ENCODE results near the gene RASGRP1. TPM values are rescaled to one million over a fixed set of nuclear protein-coding genes. Genes with fewer than 3 reads are reported as not detected.

The RASGRP1 gene
- total and polyA plus RNA-seq, 10 of the 15 experiments (the other 5 are each of a cell fraction or from before 2014, with no cell fraction given): 5.6 to 234 (median 20.9) TPM

DNA sequence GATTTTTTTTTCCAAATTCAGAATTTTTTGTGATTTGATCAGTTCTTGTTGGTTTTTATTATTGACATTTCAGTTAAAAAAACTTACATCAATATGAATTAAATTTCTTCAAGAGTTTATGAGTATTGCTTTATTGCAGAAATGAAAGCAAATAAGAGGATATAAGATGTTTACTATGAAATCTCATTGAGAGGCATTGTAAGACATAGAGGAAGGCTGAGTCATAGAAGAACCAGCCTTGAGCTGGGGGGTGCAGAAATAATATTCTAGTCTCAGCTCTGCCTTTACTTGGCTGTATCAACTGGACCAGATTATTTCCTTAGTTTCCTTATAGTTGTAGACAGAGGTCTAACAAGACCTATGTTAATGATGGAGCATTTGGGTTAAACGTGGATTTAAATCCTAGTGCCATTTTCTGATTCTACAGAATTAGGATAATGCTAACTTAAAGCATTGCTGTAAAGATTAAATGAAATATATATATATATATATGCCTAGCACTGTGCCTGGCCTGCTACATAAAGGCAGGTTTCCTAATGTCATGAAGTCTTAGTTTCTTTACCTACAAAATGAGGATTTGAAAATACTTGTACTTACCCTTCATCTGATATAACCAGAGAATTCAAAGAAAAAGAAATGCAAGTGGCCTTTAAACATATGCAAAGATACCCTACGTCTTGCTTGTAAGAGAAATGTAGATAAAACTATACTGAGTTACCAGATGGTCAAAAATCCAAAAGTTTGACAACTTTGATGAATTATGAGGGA lies 103.4 kb downstream of the RASGRP1 start:
- FAIRE-seq: peak; percentile 83
- Histone ChIP-seq H3K79me2 (ENCODE audit: control insufficient read depth, insufficient read depth, low read length) (peaks cover 75% of the 10 kb centered on the region), H3K4me3 (0 out of 2 replicates have a peak overlapping the region, but pooled peaks have one; percentile 13), H3K27ac (ENCODE audit: control insufficient read depth, insufficient read depth) (peak overlapping the region; percentile 40), H3K9ac (ENCODE audit: control insufficient read depth, insufficient read depth, low read length) (no peak overlapping the region), H3K36me3 (ENCODE audit: control insufficient read depth in 2 of 2, insufficient read depth in 2 of 2, low read length in 1 of 2) (no peaks in the 10 kb centered on the region; a peak in 1 of 4 replicates), H3K27me3 (replicated peaks in 1 of 2; ENCODE audit: control insufficient read depth in 2 of 2, insufficient read depth in 2 of 2, low read length in 1 of 2) (no peaks in the 10 kb centered on the region), H3K4me2 (ENCODE audit: control insufficient read depth, insufficient read depth) (peak overlapping the region; percentile 17), H4K20me1 (ENCODE audit: control insufficient read depth, insufficient read depth) (no peaks in the 10 kb centered on the region), H3K9me3 (replicated peaks; ENCODE audit: control insufficient read depth, insufficient read depth, low read length) (no peaks in the 10 kb centered on the region), H3K4me1 (ENCODE audit: control insufficient read depth, insufficient read depth, low read length) (peaks cover 15% of the 10 kb centered on the region; the same call in 1 of the 2 replicates), H2AFZ (ENCODE audit: control insufficient read depth, low read depth, low read length) (no peak overlapping the region)
- ChIA-PET CTCF (interaction anchor here (0.6 to 4.7 kb wide), 8 partner anchors 9 to 238 kb away, joined by 3 to 59 read pairs (median 5); no protein-coding TSS in a partner anchor), RAD21 (ENCODE audit: unreplicated experiment) (interaction anchor here (1.1 to 1.9 kb wide), 4 partner anchors 17 to 238 kb away, joined by 3 to 27 read pairs (median 6); no protein-coding TSS in a partner anchor), SMC1A (ENCODE audit: uncharacterized antibody, unreplicated experiment) (interaction anchor here (0.6 to 2.2 kb wide), 12 partner anchors 8 to 411 kb away, joined by 3 to 27 read pairs (median 4); no protein-coding TSS in a partner anchor), POLR2A (no interaction called here)
- ATAC-seq: peak; percentile 92
- 31% methylated on average over 2 of the region's 2 CpGs for WGBS (ENCODE audit: insufficient coverage, insufficient replicate concordance, low lambda C conversion rate, missing lambda C conversion rate)
- no TSS peak for BruUV-seq (replicated peaks)
- no peak for DNase-seq (ENCODE audit: low read depth, low spot score)
- in situ Hi-C loops (cut with MboI) (no loop called here), intact Hi-C loops (cut with micrococcal nuclease; ENCODE audit: unreplicated experiment) (no loop called here)
- TF ChIP-seq POLR2AphosphoS5 (IDR thresholded peaks at IDR 0.05; ENCODE audit: low read length) (no peak), FOXK2 (IDR thresholded peaks at IDR 0.05) (no peak), BCLAF1 (IDR thresholded peaks at IDR 0.05) (no peak), ZNF687 (IDR thresholded peaks at IDR 0.05) (no peak), BHLHE40 (IDR thresholded peaks at IDR 0.05; ENCODE audit: borderline replicate concordance in 1 of 2, low read depth in 2 of 2, low read length in 1 of 2) (no peak), ZSCAN29 (IDR thresholded peaks at IDR 0.05) (no peak), ATF7 (IDR thresholded peaks at IDR 0.05; ENCODE audit: low read depth) (0 out of 2 replicates have a peak, but pooled peaks have one; percentile 11), FOXM1 (IDR thresholded peaks at IDR 0.05; ENCODE audit: low read depth, low read length) (no peak), USF1 (IDR thresholded peaks at IDR 0.05; ENCODE audit: borderline replicate concordance, extremely low read length, insufficient read depth, low read depth, low read length) (no peak)
- TF ChIP-seq, protein P1, sequence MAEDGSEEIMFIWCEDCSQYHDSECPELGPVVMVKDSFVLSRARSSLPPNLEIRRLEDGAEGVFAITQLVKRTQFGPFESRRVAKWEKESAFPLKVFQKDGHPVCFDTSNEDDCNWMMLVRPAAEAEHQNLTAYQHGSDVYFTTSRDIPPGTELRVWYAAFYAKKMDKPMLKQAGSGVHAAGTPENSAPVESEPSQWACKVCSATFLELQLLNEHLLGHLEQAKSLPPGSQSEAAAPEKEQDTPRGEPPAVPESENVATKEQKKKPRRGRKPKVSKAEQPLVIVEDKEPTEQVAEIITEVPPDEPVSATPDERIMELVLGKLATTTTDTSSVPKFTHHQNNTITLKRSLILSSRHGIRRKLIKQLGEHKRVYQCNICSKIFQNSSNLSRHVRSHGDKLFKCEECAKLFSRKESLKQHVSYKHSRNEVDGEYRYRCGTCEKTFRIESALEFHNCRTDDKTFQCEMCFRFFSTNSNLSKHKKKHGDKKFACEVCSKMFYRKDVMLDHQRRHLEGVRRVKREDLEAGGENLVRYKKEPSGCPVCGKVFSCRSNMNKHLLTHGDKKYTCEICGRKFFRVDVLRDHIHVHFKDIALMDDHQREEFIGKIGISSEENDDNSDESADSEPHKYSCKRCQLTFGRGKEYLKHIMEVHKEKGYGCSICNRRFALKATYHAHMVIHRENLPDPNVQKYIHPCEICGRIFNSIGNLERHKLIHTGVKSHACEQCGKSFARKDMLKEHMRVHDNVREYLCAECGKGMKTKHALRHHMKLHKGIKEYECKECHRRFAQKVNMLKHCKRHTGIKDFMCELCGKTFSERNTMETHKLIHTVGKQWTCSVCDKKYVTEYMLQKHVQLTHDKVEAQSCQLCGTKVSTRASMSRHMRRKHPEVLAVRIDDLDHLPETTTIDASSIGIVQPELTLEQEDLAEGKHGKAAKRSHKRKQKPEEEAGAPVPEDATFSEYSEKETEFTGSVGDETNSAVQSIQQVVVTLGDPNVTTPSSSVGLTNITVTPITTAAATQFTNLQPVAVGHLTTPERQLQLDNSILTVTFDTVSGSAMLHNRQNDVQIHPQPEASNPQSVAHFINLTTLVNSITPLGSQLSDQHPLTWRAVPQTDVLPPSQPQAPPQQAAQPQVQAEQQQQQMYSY (CRISPR knock-in tag; IDR thresholded peaks at IDR 0.05): no peak

Measured in GM12878 (cell line).